COLO829 (cell line): ENCODE data around the gene CD4.
"Not testable (repeated sequence)": the region's sequence is repeated elsewhere in the genome, so short reads cannot be mapped to it uniquely, and the experiment has no call there.

Source experiments
- DNase-seq: peaks from one replicate; pipeline ENCODE4 v3.0.0; 2012; ENCODE audit warnings: low spot score

CD4 gene

GRCh38 chr12:6849976-6850560, 60.7 kb downstream of the CD4 start:
- no peak for DNase-seq

GRCh38 chr12:6850796-6851152, 61.4 kb downstream of the CD4 start:
- DNase-seq: no peak

GRCh38 chr12:6851153-6851920, 62.0 kb downstream of the CD4 start, which contains the start of gene CDCA3:
Gene CDCA3, minus strand, starts transcription at chr12:6851286. Its CDS starts 334 bp downstream, at chr12:6850952.
- DNase-seq: peak; percentile 100

- peak; percentile 99 for DNase-seq
Measured at GRCh38 chr12:6851921-6852650, 62.8 kb downstream of the CD4 start, which contains the start of gene USP5. Gene USP5, plus strand, starts transcription at chr12:6852150. Its CDS starts 30 bp downstream, at chr12:6852180.

GRCh38 chr12:6852651-6853354, 63.5 kb downstream of the CD4 start:
- no peak for DNase-seq

GRCh38 chr12:6853626-6854025, 64.3 kb downstream of the CD4 start:
- DNase-seq: no peak

- DNase-seq: no peak
Measured at GRCh38 chr12:6854036-6854435, 64.7 kb downstream of the CD4 start.

GRCh38 chr12:6855322-6855721, 66.0 kb downstream of the CD4 start:
- no peak for DNase-seq

- no peak for DNase-seq
Measured at GRCh38 chr12:6858799-6859198, 69.5 kb downstream of the CD4 start.

GRCh38 chr12:6860116-6860515, 70.8 kb downstream of the CD4 start:
- DNase-seq: no peak

- no peak for DNase-seq
Measured at GRCh38 chr12:6860942-6861341, 71.6 kb downstream of the CD4 start.

- no peak for DNase-seq
Measured at GRCh38 chr12:6861391-6861790, 72.1 kb downstream of the CD4 start.

GRCh38 chr12:6863033-6863432, 73.7 kb downstream of the CD4 start:
- no peak for DNase-seq

- no peak for DNase-seq
Measured at GRCh38 chr12:6863586-6864321, 74.4 kb downstream of the CD4 start.

GRCh38 chr12:6865307-6865706, 76.0 kb downstream of the CD4 start:
- DNase-seq: not testable (repeated sequence)

GRCh38 chr12:6866163-6866919, 77.0 kb downstream of the CD4 start:
- no peak for DNase-seq

- no peak for DNase-seq
Measured at GRCh38 chr12:6866920-6867412, 77.6 kb downstream of the CD4 start.

- DNase-seq: peak; percentile 85
Measured at GRCh38 chr12:6867413-6868210, 78.3 kb downstream of the CD4 start, which contains the start of gene TPI1. Gene TPI1, plus strand, starts transcription at chr12:6867531. Its CDS starts 36 bp downstream, at chr12:6867567.

- DNase-seq: no peak
Measured at GRCh38 chr12:6868211-6869048, 79.1 kb downstream of the CD4 start.
